GM12875 (cell line): ENCODE data around the gene DENND1B.

Experiments
- H3K4me3 ChIP-seq: one replicate; pipeline ENCODE4 v1.5.1; 2011; ENCODE audit warnings: low read depth, low read length, control low read depth
- CTCF ChIP-seq: IDR thresholded peaks from 2 replicates; pipeline ENCODE4 v1.5.1; 2011; ENCODE audit warnings: low read depth, mild to moderate bottlenecking, control low read depth, inconsistent platforms, low read length, moderate library complexity, borderline replicate concordance; ENCODE audit not compliant: insufficient read depth

The DENND1B gene

GRCh38 chr1:197738927-197739326 is 36.4 kb downstream of the DENND1B start:
- no peak for TF ChIP-seq CTCF

GRCh38 chr1:197737916-197738315 is 37.4 kb downstream of the DENND1B start:
- no peak overlapping the region for H3K4me3 ChIP-seq
- TF ChIP-seq CTCF, result no peak

More at GRCh38 chr1:197738927-197739326, 36.4 kb downstream of the DENND1B start:
- H3K4me3 ChIP-seq, result no peak overlapping the region

GRCh38 chr1:197736685-197737084 is 38.6 kb downstream of the DENND1B start:
- no peak for TF ChIP-seq CTCF
- H3K4me3 ChIP-seq, result no peak overlapping the region

- no peak overlapping the region for H3K4me3 ChIP-seq
- no peak for TF ChIP-seq CTCF
Measured at GRCh38 chr1:197735461-197735860, 39.8 kb downstream of the DENND1B start.

- TF ChIP-seq CTCF, result no peak
- no peak overlapping the region for H3K4me3 ChIP-seq
Measured at GRCh38 chr1:197733324-197733723, 42.0 kb downstream of the DENND1B start.

- TF ChIP-seq CTCF, result no peak
- H3K4me3 ChIP-seq, result no peak overlapping the region
Measured at GRCh38 chr1:197732187-197732586, 43.1 kb downstream of the DENND1B start.

GRCh38 chr1:197731449-197731848 is 43.8 kb downstream of the DENND1B start:
- no peak overlapping the region for H3K4me3 ChIP-seq
- no peak for TF ChIP-seq CTCF
